ENCODE measurements around the gene GSTM5. TPM values are rescaled to one million over a fixed set of nuclear protein-coding genes. Genes with fewer than 3 reads are reported as not detected.

The GSTM5 gene
- total and polyA plus RNA-seq, 2 donors (not counting 3 experiments of a cell fraction or from before 2014, with no cell fraction given), result 0.25 to 1.6 TPM

DNA sequence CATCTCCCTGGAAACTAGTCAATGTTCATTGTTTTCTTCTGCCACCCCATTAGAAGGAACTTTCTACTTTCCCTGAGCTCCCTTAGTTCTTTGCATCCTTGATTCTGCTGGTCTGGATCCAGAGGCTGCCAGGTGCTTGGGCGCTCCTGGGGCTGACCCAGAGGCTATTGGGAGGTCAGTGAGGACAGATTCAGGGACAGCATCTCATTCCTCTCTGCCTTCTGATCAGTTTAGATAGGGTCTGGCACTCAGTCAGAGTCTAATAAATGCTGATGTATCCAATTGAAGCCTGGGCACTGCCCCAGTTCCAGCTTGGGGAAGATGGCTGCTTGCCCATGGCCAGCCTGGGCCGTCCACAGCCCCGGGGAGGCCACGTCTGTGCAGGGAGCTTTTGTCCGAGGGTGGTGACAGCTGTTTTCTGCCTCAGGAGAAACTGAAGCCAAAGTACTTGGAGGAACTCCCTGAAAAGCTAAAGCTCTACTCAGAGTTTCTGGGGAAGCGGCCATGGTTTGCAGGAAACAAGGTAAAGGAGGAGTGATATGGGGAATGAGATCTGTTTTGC lies 22.1 kb upstream of the GSTM5 start:
- no TSS peak for BruUV-seq (replicated peaks)
- Histone ChIP-seq H4K20me1 (replicated peaks; ENCODE audit: control insufficient read depth, extremely low read depth, insufficient read depth, low read length) (no peaks in the 10 kb centered on the region), H3K9ac (replicated peaks; ENCODE audit: extremely low read depth, insufficient read depth, low read length) (no peak overlapping the region), H3K4me2 (ENCODE audit: insufficient read depth, low read length) (no peak overlapping the region), H3K4me1 (ENCODE audit: control insufficient read depth, extremely low read depth, insufficient read depth, low read length) (no peaks in the 10 kb centered on the region), H3K27ac (ENCODE audit: insufficient read depth, low read depth, low read length) (no peak overlapping the region), H3K4me3 (replicated peaks in 1 of 3; ENCODE audit: insufficient read depth in 1 of 3, low read depth in 1 of 3, low read length in 3 of 3) (no peak overlapping the region), H3K36me3 (ENCODE audit: control insufficient read depth in 2 of 2, extremely low read depth in 1 of 2, insufficient read depth in 2 of 2, low read length in 2 of 2) (no peaks in the 10 kb centered on the region), H3K9me1 (replicated peaks; ENCODE audit: control insufficient read depth, extremely low read depth, insufficient read depth, low read length) (no peaks in the 10 kb centered on the region), H3K9me3 (replicated peaks; ENCODE audit: control insufficient read depth, insufficient read depth, low read length) (no peaks in the 10 kb centered on the region), H3K27me3 (ENCODE audit: control insufficient read depth in 2 of 2, insufficient read depth in 2 of 2, low read length in 2 of 2) (no peaks in the 10 kb centered on the region), H2AFZ (ENCODE audit: low read depth, low read length) (no peak overlapping the region), H3K79me2 (ENCODE audit: control insufficient read depth, insufficient read depth, low read length) (no peaks in the 10 kb centered on the region)
- no peak for DNase-seq (ENCODE audit: low read depth, low spot score)
- no peak for FAIRE-seq
- CTCF ChIA-PET, result interaction anchor here (1.0 to 3.2 kb wide), 3 partner anchors 50 to 199 kb away, joined by 3 to 45 read pairs (median 9); no protein-coding TSS in a partner anchor
- TF ChIP-seq FOS (IDR thresholded peaks at IDR 0.05; ENCODE audit: borderline replicate concordance, insufficient read depth, low read length), result no peak
- TF ChIP-seq MYC (IDR thresholded peaks at IDR 0.05; ENCODE audit: low read depth, low read length), result no peak
- TF ChIP-seq GATA2 (IDR thresholded peaks at IDR 0.05; ENCODE audit: insufficient read depth, insufficient read length, low read depth, low read length), result no peak
- TF ChIP-seq, protein P1, sequence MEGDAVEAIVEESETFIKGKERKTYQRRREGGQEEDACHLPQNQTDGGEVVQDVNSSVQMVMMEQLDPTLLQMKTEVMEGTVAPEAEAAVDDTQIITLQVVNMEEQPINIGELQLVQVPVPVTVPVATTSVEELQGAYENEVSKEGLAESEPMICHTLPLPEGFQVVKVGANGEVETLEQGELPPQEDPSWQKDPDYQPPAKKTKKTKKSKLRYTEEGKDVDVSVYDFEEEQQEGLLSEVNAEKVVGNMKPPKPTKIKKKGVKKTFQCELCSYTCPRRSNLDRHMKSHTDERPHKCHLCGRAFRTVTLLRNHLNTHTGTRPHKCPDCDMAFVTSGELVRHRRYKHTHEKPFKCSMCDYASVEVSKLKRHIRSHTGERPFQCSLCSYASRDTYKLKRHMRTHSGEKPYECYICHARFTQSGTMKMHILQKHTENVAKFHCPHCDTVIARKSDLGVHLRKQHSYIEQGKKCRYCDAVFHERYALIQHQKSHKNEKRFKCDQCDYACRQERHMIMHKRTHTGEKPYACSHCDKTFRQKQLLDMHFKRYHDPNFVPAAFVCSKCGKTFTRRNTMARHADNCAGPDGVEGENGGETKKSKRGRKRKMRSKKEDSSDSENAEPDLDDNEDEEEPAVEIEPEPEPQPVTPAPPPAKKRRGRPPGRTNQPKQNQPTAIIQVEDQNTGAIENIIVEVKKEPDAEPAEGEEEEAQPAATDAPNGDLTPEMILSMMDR (IDR thresholded peaks at IDR 0.05; ENCODE audit: extremely low read depth in 1 of 2, insufficient read depth in 1 of 2, low read depth in 1 of 2, low read length in 2 of 2), result no peak
- TF ChIP-seq EZH2 (IDR thresholded peaks at IDR 0.05; ENCODE audit: borderline replicate concordance, low read depth, low read length, severe bottlenecking), result no peak
- TF ChIP-seq, protein P2, sequence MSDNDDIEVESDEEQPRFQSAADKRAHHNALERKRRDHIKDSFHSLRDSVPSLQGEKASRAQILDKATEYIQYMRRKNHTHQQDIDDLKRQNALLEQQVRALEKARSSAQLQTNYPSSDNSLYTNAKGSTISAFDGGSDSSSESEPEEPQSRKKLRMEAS (IDR thresholded peaks at IDR 0.05; ENCODE audit: insufficient read depth, insufficient read length), result no peak
- TF ChIP-seq POLR2A (IDR thresholded peaks at IDR 0.05; ENCODE audit: low read depth, low read length), result no peak
- TF ChIP-seq JUN (IDR thresholded peaks at IDR 0.05; ENCODE audit: borderline replicate concordance, insufficient read depth, insufficient read length, low read depth), result no peak
- no peak for TF ChIP-seq POLR2AphosphoS5 (IDR thresholded peaks at IDR 0.05; ENCODE audit: insufficient read depth, low read depth, low read length)
- intact Hi-C loops (cut with micrococcal nuclease), result no loop called here
- dilution Hi-C loops (cut with MboI; ENCODE audit: extremely low pct_ligation_motif_present, low sequenced_read_pairs), result no loop called here
- POLR2A ChIA-PET, result no interaction called here
